Stimulated activated CD8-positive, alpha-beta memory T cell treated with anti-CD3 and anti-CD28 coated beads, Interleukin-2, amount 100 ng/mL, for 1 hour (primary cell): ENCODE data around the gene RYR2.

Experiments
- DNase-seq, 2 donors: peaks; one replicate each; pipeline ENCODE4 v3.0.0-alpha.2; 2020; ENCODE audit warnings: low read depth in 2 of 2

RYR2 gene

DNA sequence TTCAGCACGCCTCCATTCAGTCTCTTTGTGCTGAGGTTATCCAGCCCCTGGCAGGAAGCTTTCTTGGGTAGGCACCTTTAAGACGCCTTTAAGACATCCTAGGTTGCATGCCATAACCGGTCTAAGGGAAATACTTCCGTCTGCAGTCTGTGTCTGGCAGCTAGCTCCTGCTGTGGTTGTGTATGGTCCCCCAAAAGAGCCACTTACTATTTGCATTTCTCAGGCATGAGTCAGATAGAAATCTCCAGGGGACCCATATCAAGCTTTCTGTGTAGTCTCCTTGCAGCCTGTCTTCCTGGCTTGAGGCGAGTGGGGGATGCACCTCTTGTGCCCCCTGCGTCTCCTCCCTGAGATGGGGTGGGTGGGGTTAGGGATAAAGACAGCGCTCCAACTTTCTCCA, 10.0 kb upstream of the RYR2 start:
- no peak for DNase-seq

DNA sequence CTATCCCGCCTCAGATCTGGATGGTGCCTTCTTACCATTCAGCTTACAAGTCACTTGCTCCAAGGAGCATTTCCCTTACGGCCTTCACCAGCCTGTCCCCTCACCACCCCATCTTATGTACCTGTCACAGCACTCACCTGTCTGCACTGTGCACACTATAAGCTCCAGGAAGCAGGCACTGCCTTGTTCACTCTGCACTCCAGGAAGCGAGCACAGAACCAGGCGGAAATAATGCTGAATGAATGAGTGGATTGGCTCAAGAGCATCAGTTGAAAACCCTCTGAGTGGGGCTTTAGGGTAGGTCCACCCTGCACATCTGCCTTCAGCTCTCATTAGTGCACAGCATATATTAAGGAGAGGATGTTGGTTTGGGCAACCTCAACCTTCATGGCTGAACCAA, 8.9 kb upstream of the RYR2 start:
- DNase-seq: no peak

GRCh38 chr1:237033804-237034203, 8.2 kb upstream of the RYR2 start:
- DNase-seq: no peak

DNA sequence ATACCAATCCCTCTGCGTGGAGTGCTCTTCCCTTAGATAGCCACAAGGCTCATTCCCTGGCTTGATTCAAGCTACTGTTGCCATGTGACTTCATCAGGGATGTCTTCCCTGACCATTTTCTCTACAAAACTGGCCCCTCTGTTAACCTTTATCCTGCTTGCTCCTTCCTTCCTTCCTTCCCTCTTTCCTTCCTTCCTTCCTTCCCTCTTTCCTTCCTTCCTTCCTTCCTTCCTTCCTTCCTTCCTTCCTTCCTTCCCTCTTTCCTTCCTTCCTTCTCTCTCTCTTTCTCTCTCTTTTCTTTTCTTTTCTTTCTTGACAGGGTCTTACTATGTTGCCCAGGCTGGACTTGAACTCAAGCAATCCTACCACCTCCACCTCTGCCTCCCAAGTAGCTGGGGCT, 6.2 kb upstream of the RYR2 start:
- DNase-seq: no peak

DNA sequence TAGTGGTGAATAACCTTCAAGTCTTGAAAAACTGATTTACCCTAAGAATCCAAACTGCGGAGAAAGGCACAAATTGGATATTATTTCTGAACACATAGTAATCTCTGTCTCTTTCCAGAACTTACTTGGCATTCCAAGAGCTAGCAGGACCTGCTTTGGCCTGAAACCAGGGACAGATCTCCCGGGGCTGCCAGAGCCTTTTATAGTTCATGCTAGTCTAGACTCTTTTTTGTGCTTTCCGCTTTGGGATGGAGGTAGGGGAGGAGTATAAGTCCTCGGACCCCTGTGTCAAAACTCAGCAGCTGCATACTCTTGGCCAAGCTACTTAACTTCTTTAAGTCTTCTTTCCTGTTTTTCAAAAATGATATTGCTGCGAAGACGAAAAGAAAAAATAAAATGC, 3.8 kb upstream of the RYR2 start:
- DNase-seq: no peak

GRCh38 chr1:237040823-237041222, 1.2 kb upstream of the RYR2 start:
- no peak for DNase-seq

- DNase-seq: no peak
Observed at GRCh38 chr1:237041461-237041794, 556 bp upstream of the RYR2 start.

DNA sequence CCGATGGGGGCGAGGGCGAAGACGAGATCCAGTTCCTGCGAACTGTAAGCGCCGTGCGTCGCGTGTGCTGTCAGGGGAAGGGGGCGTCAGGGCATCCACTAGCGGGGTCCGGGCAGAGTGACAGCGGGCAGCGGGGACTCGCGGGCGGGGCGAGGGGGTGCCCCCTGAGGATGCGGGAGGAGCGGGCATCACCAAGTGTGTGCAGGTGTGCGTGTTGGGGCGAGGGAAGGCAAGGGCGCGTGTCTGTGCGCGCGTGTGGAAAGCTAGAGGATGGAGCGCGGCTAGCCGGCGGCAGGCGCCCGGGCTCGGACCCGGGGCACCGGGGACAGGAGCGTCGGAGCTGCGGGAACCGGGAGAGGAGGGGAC, 525 bp downstream of the RYR2 start:
- no peak for DNase-seq

DNA sequence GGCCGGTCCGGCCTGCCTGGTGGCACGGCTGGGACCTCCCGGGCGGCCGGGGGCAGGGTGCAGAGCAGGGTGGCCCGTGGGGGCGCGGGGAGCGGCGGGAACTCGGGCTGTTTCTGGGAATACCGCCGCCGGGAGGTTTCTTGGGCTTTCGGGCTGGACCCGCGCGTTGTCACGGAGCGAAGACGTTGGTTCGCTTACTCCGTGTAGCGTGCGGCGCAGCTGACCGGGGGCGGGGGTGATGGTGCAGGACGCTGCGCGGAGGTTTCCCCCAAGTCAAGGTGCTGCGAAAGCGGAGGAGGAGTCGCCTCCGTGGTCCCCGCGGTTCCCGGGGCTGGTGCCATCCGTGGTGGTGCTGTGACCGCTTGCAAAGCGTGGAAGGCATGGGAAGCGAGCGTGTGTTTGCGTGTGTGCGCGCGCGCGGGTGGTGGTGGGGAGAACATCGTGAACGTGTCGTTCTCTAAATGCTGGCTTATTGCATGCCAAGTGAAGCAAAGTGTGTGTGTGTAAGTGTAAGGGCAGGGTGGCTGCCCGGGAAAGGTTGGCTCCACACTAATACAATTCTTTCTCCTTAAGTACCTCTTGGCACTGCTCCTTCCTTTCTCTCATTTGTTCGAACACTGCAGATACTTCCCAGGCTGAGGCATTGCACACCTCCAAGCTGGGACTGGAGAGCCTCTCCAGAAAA, 1.1 kb downstream of the RYR2 start:
- DNase-seq: no peak

DNA sequence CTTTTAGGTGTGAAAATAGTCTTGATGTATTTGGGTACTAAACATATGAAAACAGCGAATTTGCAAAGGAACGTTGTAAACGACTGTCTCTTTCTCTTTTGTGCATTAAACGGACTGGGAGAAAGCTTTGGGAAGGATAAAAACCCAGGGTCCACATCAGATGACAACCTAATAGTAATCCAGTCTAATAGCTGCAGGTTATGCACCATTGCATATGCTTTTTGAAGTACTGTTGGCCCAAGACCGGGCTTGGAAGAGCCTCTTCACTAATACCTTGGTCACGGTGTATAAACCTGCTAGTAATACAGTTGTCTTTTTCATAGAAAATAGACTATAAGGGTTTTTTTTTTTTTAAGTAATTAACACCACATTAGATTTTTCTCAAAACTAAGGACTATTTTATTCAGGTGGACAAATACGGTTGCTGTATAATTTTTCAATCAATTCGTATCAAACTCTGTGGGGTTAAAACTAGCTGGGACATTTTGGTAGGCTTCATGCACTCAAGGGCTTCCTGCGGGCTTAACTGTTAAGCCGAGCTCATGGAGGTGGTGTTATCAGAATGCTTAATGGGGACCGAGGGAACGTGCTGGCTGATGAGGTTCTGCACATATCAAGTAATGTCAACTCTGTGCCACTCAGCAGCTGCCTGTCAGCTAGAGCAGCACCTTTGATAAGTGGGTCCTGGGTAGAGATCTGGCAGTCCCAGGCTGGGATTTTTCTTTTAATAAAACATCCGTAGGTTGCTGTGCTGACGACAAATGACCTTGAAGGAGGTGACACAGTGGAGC, 2.1 kb downstream of the RYR2 start:
- DNase-seq: no peak

DNA sequence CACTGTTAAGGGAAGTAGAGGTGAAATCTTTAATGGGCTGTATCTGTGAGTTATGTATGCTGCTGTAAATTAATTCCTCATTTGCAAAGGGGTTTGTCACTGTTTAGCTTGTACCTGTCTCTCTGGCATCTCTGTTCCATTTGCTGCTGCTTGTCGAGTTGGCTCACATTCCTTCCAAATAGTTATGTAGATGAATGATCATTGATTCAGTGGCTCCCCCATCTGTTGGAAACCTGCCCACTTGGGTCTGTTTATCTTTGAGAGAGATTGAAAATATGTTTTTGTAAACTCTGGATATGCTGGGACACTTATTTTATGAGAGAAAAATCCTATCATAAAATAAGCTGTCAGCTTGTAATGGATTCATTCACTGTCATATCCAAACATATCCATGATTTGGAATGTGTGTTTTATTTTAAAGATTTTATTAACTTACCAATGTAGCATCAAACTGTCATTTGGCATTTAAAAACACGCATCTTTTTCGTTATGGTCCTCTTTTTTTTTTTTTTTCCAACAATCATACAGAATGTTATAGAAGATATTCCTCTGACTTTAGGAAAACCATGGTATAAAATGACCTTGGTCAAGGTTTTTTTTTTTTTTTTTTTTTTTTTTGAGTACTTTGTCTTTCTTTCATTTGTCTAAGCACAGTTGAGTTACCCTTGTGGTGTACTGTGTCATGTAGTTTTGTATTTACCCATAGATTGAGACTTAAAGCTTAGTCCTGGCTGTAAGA, 3.5 kb downstream of the RYR2 start:
- DNase-seq: no peak

DNA sequence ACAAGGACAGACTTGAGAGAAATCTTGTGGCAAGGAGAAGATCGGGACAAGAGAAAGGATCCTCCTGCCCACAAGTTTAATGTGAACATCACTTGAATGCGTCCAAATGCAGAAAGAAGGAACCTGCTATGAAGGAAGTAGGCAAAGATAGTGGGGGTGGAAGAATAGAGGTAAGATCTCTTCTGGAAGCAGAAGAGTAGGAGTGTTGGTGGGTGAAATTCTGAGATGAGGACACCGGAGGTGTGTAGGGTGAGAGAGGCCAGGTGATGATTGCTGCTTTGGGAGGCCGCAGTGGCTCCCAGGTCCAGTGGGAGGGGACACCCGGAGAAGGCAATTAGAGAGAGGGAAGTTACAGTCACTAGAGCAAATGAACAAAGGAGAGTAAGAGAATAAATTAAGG, 6.8 kb downstream of the RYR2 start:
- DNase-seq: no peak

GRCh38 chr1:237050185-237050584, 8.2 kb downstream of the RYR2 start:
- no peak for DNase-seq

GRCh38 chr1:237050915-237051314, 8.9 kb downstream of the RYR2 start:
- DNase-seq: no peak

DNA sequence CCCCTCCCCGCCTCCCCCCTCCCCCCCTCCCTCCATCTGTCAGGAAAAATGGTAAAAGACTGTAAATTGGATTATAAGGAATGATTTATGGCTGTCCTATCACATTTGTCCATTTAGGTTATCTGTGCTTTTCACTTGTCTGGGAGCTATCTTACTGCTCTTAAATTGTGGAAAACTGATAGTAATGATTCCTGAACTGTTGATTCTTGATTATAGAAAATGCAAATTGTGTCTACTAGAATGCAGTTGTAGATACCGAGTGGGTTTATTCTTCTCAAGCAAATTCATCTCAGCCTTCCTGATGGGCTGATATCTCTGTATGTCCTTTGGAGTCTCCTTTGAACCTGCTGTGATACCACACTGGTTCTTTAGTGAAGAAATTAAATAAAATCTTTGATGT, 12.3 kb downstream of the RYR2 start:
- DNase-seq: no peak

- DNase-seq: no peak
Observed at GRCh38 chr1:237058470-237058869, 16.5 kb downstream of the RYR2 start.

DNA sequence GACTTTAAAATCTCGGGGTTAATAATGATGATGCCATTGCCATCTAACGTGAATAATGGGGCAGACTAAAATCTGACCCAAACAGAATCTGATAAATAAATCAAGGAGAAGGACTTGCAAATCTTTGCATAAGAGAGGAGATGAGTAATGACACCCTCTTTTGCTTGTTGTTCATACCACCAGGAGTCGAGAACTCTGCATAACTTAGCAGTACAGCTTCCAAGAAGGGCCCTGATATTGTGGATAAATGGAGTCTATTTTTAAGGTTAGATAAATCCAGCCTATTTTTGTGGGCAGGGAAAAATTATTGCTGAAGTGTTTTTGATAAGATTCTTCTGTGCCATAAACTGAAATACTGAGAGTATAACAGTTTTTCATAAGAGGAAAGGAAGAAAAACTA, 17.3 kb downstream of the RYR2 start:
- DNase-seq: no peak

DNA sequence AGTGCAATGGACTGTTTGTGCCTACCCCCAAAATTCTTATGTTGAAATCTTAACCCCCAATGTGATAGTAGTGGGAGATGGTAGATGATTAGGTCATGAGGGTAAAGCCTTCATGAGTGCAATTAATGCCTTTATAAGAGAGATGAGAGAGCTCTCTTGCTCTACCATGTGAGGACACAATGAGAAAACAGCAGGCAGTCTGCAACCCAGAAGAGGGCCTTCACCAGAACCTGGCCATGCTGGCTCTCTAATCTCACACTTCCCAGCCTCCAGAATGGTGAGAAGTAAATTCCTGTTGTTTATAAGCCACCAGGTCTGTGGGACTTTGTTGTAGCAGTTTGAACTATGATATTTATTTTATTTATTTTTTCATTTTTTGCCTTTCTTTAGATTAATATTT, 21.0 kb downstream of the RYR2 start:
- DNase-seq: no peak

- DNase-seq: no peak
Observed at GRCh38 chr1:237065903-237066302, 23.9 kb downstream of the RYR2 start.

DNA sequence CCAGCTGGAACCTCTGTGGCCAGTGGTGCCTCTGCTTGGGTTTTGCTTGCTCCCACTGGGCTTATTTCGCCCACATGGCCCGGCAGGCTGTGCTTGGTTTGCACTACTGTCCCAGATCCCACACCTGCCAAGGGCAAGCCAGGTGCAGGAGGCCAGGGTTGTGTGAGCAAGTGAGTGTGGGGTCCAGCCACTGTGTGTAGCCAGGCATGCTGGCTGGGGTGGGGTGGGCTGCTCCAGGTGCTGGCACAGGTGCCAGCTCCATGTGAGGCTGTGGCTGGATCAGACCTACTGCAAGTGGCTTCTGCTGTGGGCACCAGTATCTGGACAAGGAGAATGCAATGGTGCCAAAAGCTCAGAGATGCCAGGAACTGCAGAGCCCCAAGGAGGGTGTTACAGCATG, 28.5 kb downstream of the RYR2 start:
- DNase-seq: no peak

- no peak for DNase-seq
Observed at GRCh38 chr1:237071641-237072420, 29.8 kb downstream of the RYR2 start.

- DNase-seq: no peak
Observed at GRCh38 chr1:237074371-237075117, 32.6 kb downstream of the RYR2 start.
